ENCODE data around the gene JTB.

The JTB gene

DNA sequence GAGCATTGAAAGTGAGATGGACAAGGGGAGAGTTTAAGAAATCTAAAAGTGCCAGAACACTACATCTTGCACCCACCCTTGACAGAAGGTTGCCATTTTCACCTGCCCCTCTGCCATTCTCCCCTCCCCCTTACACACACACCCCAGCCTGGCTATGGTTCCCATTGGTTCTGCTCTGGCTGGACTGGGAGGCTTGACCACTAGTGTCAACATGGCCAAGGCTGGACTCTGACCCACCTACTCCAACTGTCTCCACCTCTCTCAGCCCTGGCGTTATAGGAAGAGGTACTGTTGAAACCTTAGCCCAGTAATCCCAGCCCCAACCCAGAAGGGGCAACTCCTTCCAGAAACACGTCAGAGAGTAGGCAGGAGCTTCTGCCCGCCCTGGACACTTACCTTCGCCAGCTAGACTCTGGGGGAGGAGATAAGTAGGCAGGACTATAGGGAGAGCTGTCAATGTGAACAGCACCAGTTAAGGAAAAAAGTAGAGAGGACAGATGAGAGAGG, 23.6 kb downstream of the JTB start:
- no peak for DNase-seq

DNA sequence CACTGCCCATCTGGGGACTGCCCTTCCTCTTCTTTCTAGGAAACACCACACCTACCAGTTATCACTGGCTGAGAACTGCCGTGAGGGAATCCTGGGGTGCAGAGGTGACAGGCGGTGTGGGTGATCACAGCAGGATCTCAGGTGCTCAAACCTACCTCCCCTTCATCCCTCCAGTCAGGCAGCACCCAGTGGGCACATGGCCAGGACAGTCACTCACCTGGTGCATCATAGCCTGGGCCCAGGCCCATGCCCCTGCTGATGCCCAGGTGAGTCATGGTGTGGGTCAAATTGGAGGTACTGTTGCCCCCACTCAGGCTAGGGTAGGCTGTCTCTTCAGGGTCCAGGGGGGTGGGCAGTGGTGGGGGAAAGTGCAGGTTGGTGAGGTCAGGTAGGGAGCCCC, 25.7 kb downstream of the JTB start:
- DNase-seq: no peak

DNA sequence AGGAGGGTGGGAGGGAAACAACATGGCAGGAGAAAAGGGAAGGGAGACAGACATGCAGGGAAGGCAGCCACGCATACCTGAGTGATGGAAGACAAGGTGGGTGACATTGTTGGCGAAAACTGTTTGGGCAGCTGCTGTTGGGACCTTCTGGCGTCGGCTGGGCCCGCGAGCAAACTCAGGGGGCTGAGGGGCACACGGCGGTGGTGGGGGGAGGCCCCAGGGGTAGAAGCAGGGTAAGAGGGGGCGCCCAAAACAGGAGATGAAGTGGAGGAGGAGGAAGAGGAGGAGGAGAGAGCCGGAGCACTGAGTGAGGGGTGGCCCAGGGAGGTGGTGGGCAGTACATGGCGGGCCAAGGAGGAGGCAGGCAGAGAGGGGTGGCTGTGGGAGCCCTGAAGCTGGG, 26.3 kb downstream of the JTB start:
- DNase-seq: no peak

DNA sequence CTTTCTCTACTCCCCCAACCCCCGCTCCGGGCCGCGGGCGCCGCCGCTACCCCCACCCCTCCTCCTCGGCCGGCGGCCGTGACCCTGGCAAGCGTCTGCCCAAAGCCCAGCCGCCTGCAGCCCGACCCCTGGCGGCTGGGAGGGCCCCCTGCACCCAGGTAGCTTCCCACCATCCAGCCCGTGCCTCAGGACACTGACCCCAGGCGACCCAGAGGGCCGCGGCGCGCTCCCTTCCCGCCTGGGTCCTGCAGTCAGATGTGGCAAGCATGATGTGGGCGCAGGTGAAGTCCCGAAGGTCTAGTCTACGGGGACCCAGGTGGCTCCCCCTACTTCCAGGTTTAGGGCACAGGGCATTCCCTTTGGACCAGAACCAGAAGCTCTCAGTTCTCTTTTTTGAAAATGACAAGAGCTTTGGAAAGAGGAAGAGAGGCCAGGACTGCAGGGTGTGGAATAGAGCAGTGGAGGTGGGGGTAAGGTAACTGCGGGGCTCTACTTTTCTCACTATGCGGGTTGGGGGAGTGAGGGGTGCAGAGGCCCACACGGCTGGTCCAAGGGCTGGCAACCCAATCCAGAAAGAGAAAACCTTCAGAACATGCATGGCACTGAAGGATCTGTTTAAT, 30.7 kb downstream of the JTB start, which contains the start of gene DENND4B:
DENND4B (minus strand) TSS at position 97 of the 620 bp plus-strand sequence. CDS start 2,344 bp downstream, outside the sequence.
- DNase-seq: peak; percentile 73

DNA sequence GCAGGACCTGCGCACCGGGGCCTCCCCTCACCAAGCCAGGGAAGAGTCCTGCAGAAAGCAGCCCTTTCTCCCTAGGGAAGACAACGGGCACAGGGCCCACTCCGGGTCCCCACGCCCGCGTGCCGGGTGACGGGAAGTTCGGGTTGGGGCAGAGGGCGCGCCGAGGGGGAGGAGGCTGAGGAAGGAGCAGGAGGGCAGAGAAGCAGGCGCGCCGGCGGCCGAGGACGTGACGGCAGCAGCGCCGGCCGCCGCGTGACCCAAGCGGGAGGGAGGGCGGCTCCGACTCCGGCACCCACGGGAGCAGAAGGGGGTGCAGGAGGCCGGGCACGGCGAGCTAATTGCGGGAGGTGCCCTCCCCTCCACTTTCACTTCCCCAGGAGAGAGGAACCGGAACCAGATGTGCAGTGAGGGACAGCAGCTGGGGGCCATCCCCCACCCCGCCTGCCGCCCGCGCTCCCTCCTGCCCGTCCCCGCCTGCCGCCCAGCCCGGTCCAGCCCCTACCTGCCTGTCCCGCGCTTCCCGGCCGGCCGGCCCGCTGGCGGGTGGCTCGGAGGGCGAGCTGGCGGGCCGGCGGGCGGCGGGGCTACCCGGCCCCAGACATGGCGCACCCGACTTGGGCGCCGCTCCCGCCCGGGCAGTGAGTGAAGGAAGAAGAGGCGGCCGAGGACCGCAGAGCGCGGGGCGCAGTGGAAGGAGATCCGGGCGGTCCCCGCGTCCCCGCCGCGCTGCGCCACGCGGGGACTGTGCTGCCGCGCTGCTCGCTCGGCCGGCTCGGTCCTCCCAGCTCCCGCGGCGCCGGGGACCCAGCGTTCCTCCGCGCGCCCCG, 31.5 kb downstream of the JTB start:
- DNase-seq: peak; percentile 70

DNA sequence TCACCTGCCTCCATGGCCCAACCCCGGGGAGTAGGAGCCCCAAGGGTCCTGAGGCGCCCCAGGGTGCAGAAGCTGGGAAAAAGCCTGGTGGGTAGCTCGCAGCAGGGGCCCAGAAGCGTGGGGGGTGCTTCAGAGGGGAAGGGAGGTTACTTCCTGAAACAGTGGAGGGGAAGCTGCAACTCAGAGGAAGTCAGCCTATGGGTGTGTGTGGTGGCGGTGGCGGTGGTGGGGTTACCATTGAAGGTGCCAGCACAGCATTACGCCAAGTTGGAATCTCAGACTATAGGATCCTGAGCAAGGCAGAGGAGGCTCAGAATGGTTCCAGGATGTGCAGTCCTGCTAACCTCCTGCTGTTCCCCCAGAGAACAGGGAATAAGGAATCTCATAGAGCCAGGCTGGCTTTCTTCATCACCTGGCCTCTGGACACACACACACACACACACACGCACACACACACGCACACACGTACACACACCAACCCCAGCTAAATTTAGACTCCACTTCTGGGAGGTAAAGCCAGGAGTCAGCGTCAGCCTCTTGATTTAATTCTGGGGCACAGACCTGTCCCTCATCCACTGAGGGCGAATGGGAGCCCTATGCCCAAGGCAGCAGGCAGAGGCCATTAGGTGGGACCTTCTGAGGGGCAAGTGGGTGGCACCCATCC, 32.2 kb downstream of the JTB start:
- DNase-seq: peak; percentile 77

DNA sequence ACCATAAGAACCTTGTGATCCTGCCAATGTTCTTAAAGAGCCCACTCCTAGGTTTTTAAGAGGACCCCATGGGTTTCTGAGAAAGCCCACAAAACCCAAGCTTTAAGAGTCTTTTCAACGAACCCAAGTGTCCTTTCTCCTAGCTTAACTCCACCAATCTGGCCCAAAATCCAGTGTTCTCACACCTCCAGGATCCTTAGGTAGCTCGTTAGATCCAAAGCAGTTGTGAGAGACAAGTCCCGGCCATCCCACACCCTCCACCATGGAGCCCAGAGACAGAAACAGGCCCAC, 32.7 kb downstream of the JTB start:
- no peak for DNase-seq

DNA sequence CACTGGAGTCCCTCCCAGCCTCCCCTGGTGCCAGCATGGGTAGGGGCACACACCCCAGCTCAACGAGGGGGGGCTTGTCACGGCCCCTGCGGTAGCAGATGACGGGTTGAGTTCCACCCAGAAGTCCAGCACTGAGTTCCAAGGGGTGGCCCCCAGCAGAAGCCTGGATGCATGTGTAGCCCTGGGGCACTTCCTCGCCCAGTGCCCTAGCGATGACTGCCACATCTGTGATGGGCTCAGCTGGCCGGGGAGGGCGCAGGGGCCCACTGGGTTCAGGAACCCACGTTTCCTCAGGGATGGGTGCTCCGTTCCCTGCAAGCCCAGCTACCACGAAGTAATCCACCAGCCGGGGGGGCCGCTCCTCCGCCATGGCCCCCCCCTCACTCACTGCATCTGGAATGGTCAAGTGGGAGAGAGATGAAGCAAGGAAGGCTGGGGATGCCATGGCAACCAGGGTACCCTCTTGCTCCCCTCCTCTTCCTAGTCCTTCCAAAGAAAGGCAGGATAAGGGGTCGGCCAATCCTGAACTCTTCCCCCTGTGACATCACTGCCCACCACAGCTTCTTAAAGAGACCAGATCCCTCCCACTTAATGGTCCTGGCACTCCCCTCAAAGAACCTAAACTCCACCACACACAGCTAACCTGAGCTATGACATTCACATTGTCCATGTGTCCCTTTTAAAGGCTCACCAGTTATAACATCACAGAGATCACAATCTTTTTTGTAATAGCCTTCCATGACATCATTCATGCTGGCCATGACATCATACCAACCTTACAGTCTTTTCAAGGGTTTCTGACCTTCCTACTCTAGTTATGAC, 33.3 kb downstream of the JTB start:
- DNase-seq: no peak

DNA sequence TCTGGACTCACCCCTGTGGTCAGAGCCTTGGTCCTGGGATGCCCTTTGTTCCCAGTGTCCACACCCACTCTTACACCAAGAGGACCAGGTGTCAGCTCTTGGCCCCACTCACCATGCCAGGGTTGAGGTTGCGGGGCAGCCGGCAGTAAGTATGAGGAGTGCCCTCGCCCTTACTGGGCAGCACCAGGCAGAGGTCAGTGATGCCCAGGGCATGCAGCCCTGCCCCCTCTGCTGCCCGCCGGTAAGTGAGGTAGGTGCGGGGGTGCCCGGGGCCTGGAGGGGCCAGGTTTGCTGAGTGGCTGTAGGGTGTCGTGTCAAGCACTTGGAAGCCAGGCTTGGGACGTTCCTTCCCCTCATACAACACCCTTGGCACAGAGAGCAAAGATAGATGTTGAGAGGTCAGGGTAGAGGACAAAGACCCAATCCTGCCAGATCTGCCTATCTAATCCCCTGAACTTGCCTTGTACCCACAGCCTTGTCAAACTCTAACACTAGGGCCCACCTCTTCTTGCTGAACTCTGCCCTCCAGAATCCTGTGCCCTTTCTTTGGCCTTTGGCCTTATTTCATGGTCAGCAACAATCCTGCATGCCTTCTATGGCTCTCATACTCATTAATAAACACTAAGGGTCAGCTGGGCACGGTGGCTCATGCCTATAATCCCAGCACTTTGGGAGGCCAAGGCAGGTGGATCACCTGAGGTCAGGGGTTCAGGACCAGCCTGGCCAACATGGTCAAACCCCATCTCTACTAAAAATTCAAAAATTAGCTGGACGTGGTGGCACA, 34.5 kb downstream of the JTB start:
- DNase-seq: no peak

DNA sequence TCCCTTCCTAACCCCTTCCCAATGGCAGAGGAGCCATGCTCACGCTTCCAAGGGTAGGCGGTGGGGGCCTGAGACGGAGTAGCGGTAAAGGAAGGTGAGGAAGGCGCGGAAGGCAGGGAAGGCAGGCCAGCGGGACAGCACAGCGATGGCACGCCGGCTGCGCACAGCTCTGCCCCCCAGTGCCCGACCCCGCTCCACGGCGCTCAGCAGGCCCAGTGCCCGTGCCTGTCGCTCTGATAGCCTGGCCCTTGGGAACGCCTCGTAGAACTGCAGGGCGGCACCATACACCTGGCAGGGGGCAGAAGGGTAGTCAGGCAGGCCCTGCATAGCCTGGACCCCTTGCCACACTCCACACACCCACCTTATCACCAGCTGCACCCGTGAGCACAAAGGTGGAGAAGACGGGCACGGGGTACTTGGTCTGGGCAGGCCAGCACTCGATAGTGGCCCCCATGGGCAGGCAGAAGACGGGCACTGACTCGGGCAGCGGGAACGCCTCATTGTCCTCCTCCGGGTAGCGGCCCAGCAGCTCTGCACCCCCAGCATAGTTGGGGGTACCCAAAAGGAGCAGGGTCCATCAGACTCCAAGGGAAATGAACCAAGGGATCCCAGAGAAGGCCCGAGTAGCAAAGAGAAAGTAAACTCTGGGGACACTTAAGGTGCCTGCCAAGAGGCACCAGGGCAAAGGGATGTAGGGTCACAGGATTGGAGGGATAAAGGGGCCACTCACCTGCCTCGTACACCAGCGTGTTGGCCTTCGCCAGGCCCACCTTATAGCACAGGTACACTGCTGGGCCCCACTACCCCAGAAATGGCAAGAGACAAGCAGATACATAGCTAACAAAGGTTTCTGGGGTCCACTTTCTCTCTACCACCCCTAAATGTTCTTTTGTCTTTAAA, 35.4 kb downstream of the JTB start:
- no peak for DNase-seq

DNA sequence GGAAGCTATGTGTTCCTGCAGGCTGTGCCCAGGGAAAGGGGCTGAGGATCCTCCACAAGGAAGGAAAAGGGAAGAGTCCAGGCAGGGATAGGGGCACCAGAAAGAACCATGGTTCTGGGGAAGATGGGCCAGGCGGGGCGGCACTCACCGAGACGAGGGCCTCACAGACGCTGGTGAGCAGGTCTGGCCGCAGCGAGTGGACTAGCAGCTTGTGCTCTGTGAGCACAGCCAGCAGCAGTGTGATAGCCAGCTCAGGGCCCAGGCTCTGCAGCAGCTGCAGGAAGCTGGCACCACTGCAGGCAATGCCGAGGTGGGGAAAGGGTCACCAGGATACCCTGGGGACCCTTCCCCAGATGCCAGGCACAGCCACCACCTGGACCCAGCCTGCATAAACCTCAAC, 36.7 kb downstream of the JTB start:
- no peak for DNase-seq

DNA sequence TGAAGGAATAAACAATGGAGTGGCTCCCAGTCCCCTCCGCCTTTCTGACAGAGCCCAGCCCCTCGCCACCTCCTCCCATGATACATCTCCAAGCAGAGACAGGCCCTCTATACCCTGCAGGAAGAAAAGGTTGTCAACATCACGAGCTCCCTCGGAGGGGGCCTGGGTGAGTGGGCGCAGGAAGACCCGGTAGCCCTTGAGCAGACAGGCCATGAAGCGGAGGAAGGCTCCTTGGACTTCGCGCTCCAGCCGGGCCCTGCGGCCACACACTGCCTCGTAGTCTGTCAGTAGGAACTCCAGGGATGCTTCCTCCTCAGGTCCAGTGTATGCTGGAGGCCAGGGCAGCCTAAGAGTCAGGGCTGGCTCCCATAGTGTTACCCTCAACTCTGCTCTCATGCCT, 38.0 kb downstream of the JTB start:
- no peak for DNase-seq

DNA sequence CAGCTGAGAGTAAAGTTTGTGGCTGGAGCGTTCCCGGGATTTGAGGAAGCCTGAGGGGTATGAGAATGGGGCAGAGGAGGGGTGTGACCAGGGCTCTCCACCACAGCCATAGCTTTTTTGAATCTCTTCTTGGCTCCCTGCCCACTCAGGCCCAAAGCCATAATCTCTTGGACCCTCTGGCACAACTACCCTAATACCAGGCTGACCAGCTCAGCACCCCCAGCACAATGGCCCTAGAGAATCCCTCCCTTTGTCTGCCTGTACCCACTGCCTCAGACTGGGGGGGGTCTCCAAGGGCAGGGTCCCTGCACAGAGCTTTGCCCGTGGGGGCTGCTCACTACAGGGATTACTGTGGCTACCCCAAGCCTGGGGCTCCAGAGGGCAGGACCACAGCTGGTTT, 38.5 kb downstream of the JTB start:
- DNase-seq: no peak

DNA sequence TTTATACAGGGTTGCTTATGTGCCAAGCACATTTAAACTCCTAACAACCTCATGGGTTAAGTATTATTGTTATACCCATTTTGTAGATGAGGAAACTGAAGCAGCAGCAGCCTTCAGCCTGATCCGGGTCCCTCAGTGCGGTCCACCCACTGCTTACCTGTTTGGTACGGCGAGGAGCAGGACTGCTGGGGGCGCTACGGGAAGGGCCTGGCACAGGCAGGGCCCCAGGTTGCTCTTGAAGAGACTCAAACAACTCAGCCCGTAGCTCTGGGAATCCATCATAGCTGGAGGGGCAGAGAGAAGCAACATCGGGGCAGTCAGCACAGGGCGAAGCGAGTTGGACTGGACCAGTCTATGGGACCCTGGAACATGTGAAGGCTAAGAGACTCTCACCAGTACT, 40.1 kb downstream of the JTB start:
- no peak for DNase-seq

DNA sequence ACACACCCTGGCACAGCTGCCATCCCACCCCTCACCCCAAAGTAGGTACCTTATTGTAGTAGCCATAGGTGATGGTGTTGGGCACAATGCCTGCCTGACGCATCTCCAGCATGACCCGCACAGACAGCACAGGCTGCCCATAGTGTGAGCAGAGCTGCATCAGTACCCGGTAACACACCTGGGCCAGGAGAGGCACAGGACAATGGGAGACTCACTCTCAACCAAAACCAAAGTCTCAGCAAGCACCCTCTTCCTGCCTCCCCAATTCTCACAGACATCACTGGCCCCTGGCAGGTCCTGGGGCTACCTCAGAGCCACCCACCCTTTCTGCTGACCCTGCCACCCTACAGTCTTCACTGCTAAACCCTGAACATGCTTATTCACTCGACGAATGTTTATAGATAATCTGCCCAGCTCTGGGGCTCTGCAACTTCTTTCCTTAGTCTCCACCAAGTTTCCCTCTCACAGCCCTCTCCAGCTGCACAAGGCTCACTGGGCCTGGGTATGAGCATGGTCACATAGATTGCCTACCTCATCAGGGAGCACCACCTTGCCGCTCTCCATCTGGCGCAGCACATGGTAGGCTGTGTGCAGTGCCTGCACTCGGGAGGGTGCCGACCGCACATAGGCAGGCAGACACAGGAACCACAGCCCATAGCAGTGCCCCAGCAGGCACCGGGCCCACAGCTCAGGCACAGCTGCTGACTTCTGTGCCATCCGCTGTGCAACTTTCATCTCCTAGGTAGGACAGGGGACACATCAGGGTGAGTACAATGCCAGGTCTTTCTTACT, 41.3 kb downstream of the JTB start:
- DNase-seq: no peak

DNA sequence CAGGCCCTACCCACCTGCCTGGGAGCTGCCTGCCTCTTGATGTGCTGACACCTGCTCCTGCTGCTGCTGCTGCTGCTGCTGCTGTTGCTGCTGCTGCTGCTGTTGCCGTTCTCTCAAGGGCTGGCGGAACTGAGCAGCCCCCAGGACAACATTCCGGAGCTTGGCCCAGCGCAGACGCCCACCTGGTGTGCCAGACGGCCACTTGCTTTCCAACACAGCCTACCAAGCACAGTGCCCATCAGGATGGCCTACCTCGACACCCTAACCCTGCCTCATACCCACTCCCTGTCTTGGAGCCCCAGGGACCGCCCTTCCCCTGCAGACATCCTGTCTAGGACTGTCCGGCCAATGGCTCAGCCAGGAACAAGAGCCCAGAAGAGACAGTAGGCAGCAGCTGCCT, 42.7 kb downstream of the JTB start:
- no peak for DNase-seq

DNA sequence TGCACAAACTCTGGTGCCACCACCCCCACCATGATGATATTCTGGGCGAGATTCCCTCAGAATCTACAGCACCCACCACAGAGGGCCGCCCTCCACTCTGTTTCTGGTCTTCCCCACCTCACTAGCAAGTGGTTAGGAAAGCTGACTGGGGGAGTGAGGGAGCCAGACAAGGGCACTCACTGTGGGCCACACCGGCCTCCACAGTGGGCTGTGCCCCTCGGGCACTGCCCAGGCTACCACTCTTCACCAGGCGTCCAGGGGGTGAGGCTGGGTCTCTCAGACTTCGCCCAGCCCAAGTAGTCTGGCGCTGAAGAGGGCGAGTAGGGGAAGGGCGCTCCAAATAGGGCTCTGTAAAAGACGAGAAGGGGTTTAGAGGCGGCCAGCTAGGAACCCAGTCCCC, 43.5 kb downstream of the JTB start:
- no peak for DNase-seq

DNA sequence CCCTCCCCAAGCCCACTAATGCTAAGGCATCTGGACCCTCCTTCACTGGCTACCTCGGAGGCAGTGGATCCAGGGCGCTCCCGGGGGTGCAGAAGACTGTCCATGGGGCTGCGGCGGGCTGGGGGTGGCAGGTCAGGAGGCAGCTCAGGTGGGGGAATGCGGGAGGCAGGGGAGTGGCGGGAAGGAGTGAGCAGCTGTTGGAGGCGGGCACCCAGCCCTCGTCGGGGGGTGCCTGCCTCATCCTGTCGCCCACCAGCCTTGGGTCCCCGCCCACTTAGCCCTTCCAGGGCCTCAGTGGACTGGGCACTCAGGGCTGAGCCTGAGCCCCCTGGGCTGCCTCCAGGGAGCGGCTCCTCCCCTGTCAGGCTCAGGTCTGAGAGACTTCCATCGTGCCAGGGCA, 44.0 kb downstream of the JTB start:
- DNase-seq: no peak

DNA sequence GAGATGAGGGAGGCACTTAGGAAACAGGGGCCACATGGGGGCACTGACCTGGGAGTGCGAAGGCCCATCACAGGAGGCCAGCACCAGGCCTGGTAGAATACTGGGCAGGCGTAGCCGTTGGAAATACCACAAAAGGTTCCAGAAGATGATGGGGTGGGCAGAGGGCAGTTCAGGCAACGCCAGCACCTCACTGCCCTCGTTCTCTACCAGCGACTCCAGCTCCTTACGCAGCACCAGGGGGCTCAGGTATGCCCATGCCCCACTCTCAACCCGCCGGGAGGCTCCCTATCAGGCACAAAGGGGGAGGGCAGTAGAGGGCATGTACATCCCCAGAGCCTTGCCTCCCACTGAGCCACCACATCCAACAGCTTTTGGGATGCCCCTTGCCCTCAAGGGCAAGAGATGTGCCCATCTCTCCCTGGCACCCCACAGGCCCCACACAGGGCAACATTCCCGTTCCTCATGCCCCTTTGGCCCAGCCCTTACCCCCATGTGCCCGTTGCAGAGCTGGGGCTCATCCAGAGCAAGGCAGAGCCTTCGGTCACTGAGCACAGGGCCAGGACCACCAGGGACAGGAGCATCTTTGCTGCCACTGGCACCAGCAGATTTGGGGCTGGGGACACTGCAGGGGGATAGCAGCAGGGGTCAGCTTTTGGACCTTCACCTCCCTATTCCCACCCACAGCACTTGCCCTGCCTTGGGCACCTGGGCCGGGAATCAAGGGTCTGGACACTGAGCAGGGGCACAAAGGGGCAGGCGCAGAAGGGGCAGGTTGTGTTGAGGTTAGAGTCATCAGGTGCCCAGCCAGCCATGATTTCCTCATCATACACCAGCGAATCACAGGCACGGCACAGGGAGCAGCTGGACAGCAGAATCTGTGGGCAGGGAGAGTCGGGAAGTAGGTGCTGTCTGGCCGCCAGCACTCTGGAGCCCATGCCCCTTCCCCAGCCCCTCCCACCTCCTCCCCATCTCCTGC, 45.0 kb downstream of the JTB start:
- DNase-seq: no peak

All from stimulated activated CD4-positive, alpha-beta T cell treated with anti-CD3 and anti-CD28 coated beads, Interleukin-1b, Interleukin-23, amount 100 ng/mL, for 48 hours (primary cell).